ENCODE measurements around the gene LRCH3.

DNA sequence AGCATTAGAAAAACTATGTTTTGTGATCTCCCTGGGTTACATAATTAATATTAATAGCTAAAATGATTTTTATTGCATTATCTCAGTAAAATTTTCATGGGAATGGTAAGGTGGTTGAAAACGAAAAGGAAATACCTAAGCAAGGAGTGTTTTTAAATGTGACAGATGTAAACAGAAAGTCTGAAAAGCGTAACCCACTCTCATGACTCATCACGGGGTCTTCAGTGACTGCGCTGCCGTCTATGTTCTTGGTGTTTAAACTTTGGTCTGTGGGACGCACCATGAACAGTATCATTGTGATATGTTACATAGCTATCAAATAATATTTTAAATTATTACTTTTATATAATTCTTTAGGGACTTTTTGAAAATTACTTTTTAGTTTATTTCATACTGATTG lies 19.8 kb downstream of the LRCH3 start:
- no peak for TF ChIP-seq POLR2A (IDR thresholded peaks at IDR 0.05)
- TF ChIP-seq, protein P1, sequence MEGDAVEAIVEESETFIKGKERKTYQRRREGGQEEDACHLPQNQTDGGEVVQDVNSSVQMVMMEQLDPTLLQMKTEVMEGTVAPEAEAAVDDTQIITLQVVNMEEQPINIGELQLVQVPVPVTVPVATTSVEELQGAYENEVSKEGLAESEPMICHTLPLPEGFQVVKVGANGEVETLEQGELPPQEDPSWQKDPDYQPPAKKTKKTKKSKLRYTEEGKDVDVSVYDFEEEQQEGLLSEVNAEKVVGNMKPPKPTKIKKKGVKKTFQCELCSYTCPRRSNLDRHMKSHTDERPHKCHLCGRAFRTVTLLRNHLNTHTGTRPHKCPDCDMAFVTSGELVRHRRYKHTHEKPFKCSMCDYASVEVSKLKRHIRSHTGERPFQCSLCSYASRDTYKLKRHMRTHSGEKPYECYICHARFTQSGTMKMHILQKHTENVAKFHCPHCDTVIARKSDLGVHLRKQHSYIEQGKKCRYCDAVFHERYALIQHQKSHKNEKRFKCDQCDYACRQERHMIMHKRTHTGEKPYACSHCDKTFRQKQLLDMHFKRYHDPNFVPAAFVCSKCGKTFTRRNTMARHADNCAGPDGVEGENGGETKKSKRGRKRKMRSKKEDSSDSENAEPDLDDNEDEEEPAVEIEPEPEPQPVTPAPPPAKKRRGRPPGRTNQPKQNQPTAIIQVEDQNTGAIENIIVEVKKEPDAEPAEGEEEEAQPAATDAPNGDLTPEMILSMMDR (IDR thresholded peaks at IDR 0.05): no peak
